ENCODE data around the gene HMOX1.

The HMOX1 gene

DNA sequence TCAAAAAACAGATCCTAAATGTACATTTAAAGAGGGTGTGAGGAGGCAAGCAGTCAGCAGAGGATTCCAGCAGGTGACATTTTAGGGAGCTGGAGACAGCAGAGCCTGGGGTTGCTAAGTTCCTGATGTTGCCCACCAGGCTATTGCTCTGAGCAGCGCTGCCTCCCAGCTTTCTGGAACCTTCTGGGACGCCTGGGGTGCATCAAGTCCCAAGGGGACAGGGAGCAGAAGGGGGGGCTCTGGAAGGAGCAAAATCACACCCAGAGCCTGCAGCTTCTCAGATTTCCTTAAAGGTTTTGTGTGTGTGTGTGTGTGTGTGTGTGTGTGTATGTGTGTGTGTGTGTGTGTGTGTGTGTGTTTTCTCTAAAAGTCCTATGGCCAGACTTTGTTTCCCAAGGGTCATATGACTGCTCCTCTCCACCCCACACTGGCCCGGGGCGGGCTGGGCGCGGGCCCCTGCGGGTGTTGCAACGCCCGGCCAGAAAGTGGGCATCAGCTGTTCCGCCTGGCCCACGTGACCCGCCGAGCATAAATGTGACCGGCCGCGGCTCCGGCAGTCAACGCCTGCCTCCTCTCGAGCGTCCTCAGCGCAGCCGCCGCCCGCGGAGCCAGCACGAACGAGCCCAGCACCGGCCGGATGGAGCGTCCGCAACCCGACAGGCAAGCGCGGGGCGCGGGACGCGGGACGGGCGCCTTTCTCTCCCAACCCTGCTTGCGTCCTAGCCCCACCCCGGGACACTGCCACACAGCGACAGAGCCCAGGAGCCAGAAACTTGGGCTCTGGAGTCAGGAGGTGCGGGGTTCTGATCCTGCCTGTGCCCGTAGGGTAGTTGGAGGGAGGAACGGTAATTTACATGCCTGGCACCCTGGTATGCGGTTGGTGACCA, at the start of gene HMOX1:
TSS of gene HMOX1 (plus strand) at position 560 of the 887 bp plus-strand sequence. CDS start at position 638, 78 bp downstream.
- peak; percentile 92 for DNase-seq (ENCODE audit: low read depth, low spot score)

GRCh38 chr22:35332278-35332677, 48.6 kb upstream of the HMOX1 start:
- DNase-seq (ENCODE audit: low read depth, low spot score): no peak

DNA sequence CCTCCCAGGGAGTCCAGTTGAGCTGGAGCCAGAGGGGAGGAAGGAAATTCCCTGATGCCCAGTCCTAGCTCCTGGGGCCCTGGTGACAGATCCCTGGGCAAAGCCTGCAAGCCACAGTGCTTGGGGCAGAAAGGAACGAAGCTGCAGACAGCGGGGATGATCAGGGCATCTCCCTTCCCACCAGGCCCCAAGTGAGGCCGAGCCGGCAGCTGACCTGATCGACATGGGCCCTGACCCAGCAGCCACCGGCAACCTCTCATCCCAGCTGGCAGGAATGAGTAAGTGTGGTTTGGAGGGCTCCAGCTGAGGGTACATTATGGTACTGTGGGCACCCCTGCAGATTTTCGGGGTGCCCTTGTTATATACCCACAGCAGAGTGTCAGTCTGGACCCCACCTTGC, 47.7 kb upstream of the HMOX1 start:
- no peak for DNase-seq (ENCODE audit: low read depth, low spot score)

GRCh38 chr22:35334004-35334403, 46.9 kb upstream of the HMOX1 start:
- DNase-seq (ENCODE audit: low read depth, low spot score): no peak

DNA sequence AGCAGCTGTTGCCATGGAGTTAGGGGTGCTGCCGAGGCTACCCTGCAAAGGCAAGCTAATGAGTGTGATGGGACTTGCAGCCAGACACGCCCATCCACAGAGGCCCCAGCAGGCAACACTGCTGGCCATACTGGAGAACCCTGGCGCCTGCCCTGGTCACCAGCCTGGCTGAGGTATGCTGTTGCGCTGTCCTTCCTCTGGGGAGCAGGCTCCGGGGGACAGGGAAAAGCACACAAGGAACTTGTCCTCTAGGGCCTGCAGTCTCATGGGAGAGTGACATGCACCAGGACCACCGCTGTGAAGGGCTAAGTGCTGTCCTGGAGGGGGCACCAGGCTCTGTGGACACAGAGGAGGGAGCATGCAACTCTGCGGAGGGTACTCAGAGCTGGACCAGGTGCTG, 45.4 kb upstream of the HMOX1 start:
- DNase-seq (ENCODE audit: low read depth, low spot score): no peak

DNA sequence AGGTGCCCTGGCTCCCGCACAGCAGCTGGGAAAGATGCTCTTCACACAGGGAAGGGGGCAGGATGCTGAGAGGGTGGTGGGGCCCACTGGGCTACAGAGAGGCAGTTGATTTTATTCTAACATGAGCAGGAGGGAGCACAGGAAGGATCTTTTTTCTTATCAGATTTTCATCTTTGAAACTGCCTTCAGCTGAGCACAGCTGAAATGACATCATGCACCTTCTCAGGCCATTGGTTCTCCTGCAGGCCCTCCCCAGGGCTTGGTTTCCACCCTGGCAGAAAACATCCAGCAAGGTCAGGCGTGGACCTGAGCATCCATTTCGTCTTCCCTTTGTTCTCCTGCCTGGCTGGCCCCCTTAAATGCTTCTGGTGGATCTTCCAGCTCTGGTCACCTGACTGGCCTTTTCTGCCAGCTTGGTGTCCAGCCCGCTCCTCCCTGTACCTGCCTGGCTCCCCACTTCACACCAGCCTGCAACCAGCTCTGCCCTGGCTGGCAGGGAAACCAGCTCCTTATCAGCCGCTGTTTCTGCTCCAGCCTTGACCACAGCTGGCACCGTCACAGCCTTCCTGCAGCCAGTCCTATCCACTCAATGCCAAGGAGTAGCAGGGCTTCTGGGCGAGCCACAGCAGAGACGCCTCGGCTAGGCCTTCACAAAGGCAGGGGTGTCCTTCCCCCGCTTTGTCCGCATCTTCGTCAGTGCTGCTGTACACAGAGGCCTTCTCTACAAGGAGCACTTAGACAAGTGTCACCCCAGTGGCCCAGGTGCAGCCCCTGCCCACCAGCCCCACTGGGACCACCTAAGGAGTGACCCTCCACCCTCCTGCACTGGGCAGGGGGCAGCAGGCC, 44.7 kb upstream of the HMOX1 start:
- no peak for DNase-seq (ENCODE audit: low read depth, low spot score)

GRCh38 chr22:35337932-35338331, 43.0 kb upstream of the HMOX1 start:
- DNase-seq (ENCODE audit: low read depth, low spot score): no peak

GRCh38 chr22:35341090-35341874, 39.6 kb upstream of the HMOX1 start:
- no peak for DNase-seq (ENCODE audit: low read depth, low spot score)

GRCh38 chr22:35342390-35342789, 38.5 kb upstream of the HMOX1 start:
- DNase-seq (ENCODE audit: low read depth, low spot score): no peak

- no peak for DNase-seq (ENCODE audit: low read depth, low spot score)
Measured at GRCh38 chr22:35343664-35344550, 37.0 kb upstream of the HMOX1 start.

DNA sequence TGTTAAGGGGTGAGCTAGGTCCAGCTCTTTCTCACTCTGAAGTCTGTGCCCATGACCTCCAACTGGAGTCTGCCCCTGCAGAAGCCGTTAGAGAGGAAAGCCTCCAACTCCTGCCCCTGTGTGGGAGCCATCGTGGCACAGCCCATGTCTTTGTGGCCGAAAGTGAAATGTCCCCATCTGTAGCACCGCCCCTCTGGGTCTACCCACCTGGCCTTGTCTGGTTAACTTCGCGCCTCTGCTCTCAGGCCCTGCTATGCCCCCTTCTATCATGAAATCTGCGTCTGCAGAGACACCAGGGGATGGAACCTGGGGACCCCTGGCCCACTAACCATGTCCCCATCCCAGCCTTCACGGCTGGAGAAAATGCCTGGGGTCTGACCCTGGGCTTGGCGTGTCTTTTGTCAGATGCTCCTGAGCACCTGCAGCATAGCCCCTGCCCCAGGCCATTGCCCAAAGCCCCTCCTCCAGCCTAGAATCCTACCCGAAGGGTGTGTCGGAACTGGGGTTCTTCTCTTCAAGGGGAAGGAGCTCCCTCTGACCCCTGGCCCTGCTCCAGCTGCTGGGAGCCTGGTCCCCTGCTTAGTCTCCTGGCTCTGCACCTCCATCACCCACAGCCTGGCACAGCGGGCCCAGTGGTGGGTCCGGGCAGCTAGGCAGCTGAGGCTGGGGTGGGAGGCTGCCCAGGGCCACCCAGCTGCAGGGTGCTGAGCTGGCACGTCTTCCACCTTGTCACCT, 35.8 kb upstream of the HMOX1 start:
- no peak for DNase-seq (ENCODE audit: low read depth, low spot score)

DNA sequence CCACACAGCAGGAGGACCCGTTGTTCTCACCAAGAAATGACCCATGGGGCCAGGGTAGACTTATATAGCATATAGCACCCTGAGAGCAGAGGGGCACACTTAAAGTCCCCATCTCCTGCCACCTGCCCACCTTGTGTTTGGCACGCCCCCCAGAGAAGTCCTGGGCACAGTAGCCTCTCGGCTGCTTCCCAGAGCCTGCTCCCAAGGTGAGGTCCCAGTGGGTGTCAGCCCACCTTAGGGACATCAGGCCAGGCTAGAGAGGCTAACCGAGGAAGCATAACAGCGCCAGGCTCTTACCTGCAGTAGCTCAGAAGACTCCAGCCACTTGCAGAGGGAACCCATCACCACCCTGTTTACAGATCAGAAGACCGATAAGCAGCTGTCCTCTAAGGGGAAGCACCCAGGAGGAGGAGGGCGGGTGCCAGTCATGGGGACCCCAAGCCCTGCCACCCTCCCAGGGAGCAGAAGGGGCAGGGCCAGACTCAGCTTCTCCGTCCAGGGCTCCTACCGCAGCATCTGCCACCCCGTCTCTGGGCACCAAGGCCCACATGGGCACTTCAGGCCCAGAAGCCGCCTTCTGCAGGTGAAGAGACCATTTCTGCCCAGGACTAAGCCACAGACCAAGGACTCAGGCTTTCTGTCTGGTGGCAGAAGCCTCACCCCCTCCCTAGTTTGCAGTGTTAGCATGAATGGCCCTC, 34.9 kb upstream of the HMOX1 start:
- DNase-seq (ENCODE audit: low read depth, low spot score): no peak

DNA sequence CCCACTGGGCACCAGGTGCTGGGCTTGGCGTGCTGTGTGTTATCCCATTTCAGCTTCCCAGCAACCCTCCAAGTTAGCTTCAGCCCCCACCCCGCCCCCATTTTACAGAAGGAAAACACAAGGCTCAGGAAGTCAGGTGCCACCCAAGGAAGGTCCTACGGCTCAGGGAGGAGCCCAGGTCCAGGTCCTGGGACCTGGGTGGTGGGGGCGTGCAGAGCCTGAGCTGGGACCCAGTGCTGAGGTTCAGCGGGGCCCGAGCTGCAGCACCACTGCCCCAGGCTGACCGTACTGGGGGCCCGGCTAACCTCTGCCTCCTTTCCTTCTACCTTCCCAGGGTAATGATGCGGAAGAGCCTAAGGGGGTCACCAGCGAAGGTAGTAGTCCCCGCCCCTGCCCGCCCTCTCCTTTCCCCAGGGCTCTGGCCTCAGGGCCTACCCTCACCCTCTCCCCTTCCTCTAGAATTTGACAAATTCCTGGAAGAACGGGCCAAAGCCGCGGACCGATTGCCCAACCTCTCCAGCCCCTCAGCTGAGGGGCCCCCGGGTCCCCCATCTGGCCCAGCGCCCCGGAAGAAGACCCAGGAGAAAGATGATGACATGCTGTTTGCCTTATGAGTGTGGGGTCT, 34.2 kb upstream of the HMOX1 start:
- peak; percentile 64 for DNase-seq (ENCODE audit: low read depth, low spot score)

GRCh38 chr22:35347462-35347861, 33.4 kb upstream of the HMOX1 start:
- DNase-seq (ENCODE audit: low read depth, low spot score): no peak

GRCh38 chr22:35348026-35348590, 32.8 kb upstream of the HMOX1 start:
- no peak for DNase-seq (ENCODE audit: low read depth, low spot score)

DNA sequence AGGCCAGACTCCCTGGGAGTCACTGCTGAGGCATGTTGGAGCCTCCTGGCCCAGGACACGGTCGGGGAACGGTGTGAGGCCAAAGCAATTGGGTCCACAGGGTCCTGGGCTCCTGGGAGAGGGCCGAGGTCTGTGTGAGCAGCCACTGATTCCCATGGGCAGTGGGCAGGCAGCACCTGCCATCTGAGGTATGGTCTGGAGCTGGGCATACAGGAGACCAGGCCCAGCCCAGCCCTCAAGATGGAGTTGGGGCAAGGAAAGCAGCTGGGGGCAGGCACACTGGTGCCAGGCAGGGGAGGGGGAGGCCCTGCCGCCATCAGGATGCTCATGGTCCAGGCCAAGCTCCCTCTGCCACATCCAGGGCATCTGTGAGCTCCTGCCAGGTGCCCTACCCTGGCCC, 32.2 kb upstream of the HMOX1 start:
- no peak for DNase-seq (ENCODE audit: low read depth, low spot score)

DNA sequence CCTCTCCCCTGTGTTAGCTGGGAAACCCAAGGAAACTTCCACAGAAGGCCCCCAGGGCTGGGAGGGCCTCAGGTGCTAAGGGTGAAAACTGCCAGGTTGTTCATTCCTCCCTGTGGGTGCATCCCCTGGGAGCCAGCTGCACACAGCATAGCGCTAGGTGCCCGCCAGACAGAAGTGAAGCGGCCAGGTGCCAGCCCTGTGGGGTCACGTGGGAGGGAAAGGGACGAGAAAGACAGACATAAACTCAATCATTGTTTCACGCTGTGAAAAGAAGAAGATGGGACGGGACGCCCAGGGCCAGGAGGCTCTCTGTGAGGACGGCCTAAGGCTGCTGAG, 31.6 kb upstream of the HMOX1 start:
- no peak for DNase-seq (ENCODE audit: low read depth, low spot score)

- no peak for DNase-seq (ENCODE audit: low read depth, low spot score)
Measured at GRCh38 chr22:35349704-35350538, 31.0 kb upstream of the HMOX1 start.

All from ELF-1 (cell line).